Activated CD4-positive, alpha-beta T cell treated with anti-CD3 and anti-CD28 coated beads for 24 hours (primary cell): ENCODE results near the gene ALAD.
"Not testable (repeated sequence)": the region's sequence is repeated elsewhere in the genome, so short reads cannot be mapped to it uniquely, and the experiment has no call there.

Experiments used
- DNase-seq, 2 donors: peaks; one replicate each; pipeline ENCODE4 v3.0.0-alpha.2; 2020; ENCODE audit warnings: low read depth in 2 of 2

ALAD gene

DNA sequence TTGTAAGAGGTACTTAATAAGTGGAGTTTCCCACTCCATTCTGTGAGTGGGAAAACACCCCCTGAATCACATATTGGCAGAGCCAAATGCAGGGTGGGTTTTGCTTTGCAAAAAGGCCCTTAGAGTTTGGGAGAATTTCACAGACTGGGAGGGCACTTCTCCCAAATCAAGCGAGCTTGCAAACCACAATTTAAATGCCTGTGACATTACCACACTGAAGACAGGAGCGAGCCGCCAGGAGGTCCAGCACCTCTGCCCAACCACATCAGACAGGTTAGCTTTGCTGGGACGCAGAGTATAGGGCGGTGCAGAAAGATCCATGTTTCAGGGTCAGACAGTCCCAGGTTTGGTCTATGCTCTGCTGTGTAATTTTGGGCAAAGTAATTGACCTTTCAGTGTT, 2.3 kb downstream of the ALAD start:
- DNase-seq = no peak

DNA sequence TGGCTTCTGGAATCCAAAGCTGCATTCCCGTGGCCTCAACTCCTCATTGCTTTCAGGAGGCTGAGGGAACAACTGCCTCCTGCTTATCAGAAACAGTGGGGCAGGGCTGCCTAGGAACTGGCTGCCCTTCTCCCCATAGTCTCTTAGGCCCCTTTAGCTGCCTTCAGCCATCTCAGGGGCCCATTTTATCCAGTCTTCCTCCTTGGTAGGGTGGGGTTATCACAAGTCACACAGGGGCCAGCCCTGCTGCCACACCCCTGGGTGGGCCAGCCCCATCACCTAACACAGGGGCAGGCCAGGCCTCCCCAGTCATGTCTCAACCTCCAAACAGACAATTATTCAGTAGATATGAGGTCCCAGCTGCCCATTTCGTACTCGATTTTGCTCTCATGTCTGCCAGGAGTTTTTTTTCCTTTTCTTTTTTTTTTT, 3.9 kb downstream of the ALAD start:
- DNase-seq = no peak

DNA sequence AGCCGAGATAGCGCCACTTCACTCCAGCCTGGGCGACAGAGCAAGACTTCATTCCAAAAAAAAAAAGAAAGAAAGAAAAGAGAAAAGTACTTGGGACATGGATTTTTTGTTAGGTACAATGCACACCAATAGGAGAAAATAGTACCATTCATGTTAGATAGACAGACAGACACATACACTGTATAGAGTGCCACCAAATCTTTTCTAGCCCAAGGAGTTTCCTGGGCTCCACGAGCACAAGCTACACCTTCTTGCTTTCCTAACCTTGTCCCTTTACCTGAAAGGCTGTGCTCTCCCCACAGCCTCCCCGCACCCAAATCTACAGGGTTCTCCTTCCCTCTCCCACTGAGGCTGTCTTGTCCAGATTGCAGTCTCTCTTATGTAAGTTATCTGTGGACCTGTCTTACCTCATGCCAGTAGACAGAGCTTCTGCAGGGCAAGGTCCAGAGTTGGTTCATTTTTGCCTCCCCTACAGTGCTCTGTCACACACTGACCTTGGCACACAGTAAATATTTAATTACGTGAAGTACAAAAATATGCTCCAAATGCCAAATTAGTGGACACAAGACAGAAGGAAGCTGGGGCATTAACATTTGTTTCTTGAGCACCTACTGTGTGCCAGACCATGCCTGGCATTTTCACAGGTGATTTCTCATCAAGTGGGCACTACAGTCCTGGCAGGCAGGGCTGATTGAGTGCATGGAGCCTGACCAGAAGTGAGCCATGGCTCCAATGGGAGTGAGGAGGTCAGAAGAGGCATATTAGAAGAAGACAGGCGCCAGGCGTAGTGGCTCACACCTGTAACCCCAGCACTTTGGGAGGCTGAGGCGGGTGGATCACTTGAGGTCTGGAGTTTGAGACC, 5.9 kb downstream of the ALAD start:
- DNase-seq = no peak

DNA sequence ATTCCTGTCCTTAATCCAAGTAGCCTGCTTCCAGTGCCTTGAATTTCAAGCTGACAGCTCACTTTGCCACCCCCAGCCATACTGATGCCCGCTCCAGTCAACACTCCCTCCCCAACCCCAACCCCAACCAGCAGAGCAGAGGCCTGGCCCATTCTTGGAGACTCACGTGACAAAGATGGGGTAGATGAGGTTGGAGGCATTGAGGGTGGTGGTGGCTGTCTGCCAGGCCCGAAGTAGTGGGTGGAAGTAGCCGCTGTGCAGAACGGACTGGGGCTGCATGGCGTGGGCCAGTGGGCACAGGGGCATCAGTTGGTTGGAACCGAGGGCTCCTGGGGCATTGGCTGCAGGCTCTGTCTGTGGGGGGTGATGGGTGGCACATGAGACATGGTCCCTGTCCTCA, 7.8 kb downstream of the ALAD start:
- DNase-seq = no peak

DNA sequence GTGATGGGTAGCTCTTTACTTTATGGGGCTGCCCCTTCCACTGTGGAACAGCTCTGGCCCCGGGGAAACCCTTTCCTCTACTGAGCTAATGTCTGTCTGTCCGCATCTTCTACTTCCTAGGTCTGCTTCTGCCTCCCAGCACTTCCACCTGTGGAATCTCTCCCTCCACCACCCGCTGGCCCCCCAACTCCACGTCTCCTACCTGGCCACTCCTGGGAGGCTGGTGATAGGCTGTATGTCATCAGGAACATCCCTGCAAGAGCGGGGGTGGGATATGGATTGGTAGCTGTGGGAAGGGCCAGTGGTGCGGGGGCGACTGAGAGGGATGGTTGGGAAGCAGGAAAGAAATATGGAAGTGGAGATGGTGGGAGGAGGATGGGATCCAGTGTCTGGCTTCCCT, 9.2 kb downstream of the ALAD start:
- no peak for DNase-seq

DNA sequence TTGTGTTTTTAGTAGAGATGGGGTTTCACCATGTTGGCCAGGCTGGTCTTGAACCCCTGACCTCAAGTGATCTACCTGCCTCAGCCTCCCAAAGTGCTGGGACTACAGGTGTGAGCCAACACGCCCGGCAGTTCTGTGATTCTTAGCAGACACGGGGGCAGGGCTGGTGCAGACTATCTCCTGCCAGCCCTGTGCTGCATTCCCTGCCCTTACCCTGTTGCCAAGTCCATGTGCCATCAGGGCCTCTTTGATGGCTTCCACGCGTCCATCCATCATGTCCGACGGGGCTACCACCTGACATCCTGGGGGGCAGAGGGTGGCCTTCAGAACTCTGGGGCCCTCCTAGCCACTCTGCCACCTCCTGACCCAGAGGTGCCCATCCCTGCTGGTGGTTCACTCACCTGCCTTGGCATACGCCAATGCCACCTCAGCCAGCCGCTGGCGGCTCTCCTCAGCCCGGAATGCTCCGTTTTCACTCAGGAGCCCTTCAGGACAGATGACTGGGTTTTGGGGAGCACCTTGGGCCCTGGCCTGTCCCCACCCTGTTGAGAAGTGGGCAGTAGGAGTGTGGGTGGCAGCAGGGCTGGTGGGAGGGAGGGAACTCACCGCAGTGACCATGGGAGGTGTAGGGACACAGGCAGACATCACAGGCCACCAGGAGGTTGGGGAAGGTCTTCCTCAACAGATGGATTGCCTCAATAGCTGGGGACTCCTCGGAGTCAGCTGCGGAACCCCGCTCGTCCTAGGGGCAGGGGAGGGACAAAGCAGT, 10.7 kb downstream of the ALAD start:
- DNase-seq = no peak

DNA sequence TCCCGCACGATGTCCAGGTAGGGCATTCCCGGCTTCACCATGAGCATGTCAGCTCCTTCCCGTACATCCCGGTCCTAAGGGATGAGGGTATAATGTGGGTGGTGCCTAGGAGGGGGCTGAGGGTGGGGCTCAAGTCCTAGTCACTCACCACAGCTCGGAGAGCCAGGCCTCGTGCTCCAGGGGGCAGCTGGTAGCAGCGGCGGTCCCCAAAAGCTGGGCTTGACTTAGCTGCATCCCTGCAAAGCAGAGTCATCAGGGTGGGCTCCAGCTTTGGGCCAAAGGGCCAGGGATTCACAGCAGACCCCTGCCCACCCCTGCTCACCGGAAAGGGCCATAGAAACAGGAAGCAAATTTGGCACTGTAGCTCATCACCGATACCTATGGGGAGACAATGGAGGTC, 11.6 kb downstream of the ALAD start:
- no peak for DNase-seq

DNA sequence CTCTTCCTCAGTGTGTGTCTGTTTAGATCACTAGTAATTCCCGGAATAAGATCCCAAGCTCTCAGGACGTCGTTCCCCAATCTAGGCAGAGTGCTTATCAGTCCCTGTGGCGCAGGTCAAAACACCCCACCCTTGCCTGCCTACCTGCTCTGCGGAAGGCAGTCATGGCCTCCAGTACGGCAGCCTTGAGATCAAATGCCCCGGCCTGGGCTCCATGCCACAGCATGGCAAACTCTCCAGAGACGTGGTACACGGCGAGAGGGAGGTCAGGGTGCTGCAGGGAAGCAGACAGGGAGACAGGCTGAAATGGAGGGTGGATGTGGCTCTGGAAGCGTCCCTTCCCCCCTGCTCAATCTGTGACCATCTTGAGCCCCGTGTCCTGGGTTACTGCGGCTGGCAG, 12.3 kb downstream of the ALAD start:
- no peak for DNase-seq

DNA sequence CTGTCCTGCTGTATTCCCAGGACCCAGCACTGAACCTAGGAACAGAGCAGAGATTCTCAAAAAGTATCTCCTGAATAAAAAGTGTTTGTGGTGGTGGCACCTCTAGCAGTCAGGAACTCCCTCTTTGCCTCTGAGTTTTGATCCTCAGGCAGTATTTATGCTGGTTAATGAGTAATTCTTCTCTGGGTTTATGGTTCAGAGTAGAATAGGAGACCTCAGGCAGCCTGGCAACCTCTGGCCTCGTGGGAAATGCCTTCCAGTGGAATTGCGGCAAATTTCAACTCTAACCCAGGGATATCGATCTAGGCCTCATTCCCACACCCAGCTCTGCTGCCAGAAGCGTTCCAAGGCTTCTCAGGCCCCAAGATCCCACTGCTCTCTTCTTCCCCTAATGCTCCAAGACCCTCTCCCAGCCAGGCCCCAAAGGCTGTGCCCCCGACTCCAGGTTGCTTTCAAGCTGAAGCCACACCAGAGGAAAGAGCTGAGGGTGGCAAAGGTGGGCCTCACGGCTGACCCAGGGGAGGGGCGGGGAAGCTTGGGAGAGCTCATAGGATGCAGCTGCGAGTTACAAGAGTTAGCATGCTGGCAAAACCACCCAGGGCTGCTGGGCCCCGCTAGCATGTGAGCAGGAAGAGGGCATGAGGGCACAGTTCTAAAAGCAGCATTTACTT, 13.4 kb downstream of the ALAD start:
- no peak for DNase-seq

DNA sequence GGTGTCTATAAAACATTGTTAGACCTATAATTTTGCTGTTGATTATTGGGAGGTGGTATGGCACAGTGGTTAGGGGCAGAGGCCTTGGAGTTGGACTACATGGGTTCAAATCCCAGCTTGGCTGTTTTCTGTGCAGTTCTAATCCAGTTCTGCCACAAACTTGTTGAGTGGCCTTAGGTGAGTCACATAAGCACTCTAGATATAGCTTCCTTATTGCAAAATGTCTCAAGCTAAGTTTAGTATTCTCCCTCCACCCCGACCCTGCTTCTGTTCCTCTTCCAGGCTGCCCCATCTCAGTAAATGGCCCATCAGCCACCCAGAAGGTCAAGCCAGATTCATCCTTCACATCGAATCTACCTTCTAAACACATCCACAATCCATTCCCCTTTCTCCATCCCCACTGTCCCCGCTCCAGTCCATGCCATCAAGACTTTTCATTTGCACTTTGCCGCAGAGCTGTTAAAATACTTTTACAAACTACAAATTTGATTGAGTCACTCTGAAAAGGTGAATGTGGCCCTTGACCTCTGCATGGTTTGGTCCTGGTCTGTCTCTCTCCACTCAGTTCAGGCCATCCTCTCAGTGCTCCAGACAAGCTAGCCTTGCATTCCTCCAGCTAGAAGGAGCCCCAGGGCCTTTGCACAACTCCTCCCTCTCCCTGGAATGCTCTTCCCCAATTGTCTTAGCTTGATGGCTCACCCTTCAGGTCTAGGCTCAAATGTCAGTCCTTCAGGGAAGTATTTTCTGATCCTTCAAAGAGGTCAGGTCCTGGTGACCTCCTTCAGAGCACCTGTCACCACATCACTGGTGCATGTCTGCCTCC, 14.3 kb downstream of the ALAD start:
- DNase-seq = no peak

DNA sequence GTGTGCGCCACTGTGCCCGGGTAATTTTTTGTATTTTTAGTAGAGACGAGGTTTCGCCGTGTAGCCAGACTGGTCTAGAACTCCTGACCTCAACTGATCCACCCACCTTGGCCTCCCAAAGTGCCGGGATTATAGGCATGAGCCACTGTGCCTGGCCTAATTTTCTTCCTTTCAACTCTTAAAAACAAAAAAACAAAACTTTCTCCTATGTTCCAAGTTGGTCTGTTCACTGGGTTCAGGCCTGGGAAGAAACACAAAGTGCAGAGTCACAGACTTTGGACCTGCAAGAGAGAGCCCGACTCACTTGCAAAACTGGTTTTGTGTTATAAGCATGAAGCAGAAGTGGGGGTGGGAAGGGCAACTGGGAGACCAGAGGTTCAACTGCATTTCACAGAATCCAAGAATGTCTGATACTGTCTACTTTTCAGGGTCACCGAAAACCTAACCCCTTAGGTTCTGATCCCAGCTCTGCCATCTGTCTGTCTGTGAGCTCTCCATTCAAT, 19.1 kb downstream of the ALAD start:
- no peak for DNase-seq

DNA sequence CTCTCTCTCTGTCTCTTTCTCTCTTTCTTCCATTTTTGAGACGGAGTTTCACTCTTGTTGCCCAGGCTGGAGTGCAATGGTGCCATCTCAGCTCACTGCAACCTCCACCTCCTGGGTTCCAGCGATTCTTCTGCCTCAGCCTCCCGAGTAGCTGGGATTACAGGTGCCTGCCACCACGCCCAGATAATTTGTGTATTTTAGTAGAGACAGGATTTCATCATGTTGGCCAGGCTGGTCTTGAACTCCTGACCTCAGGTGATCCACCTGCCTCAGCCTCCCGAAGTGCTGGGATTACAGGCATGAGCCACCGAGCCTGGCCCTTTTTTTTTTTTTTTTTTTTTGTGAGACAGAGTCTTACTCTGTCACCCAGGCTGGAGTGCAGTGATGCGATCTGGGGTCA, 19.6 kb downstream of the ALAD start:
- not testable (repeated sequence) for DNase-seq

DNA sequence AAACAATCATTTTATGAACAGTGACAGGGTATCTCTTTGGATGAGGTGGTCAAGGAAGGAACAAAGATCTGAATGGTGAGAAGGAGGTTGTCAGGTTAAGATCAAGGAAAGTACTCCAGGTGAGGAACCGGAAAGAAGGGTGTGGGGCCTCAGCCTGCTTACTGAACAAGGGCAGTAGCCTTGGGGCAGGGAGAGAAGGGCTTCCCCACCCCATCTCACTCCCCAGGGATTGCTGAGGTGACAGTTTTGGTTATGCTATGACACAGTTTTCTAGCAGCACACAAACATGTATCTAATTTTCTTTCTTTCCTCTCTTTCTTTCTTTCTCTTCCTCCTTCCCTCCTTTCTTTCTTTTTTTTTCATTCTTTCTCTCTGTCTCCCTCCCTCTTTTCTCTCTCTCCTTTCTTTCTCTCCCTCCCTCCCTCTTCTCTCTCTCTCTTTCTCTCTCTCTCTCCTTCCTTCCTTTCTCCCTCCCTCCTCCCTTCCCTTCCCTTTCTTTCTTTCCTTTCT, 20.2 kb downstream of the ALAD start:
- no peak for DNase-seq

DNA sequence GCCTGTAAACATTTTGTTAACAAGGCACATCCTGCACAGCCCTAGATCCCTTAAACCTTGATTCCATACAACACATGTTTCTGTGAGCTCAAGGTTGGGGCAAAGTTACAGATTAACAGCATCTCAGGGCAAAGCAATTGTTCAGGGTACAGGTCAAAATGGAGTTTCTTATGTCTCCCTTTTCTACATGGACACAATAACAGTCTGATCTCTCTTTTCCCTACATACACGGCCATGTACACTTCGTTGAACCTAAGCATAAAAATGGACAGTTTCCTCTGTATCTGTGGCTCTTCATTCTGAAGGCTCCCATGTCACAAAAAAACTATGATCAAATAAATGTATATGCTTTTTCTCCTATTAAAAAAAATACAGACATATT, 21.3 kb downstream of the ALAD start:
- not testable (repeated sequence) for DNase-seq

DNA sequence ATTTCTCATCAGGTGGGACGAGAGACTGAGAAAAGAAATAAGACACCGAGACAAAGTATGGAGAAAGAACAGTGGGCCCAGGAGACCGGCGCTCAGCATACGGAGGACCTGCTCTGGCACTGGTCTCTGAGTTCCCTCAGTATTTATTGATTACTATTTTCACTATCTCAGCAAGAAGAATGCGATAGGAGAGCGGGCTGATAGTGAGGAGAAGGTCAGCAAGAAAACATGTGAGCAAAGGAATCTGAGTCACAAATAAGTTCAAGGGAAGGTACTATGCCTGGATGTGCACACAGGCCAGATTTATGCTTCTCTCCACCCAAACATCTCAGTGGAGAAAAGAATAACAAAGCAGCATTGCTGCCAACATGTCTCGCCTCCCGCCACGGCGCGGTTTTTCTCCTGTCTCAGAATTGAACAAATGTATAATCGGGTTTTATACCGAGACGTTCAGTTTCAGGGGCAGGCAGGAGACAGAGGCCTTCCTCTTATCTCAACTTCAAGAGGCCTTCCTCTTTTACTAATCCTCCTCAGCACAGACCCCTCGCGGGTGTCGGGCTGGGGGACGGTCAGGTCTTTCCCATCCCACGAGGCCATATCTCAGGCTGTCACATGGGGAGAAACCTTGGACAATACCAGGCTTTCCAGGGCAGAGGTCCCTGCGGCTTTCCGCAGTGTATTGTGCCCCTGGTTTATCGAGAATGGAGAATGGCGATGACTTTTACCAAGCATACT, 21.8 kb downstream of the ALAD start:
- not testable (repeated sequence) for DNase-seq

DNA sequence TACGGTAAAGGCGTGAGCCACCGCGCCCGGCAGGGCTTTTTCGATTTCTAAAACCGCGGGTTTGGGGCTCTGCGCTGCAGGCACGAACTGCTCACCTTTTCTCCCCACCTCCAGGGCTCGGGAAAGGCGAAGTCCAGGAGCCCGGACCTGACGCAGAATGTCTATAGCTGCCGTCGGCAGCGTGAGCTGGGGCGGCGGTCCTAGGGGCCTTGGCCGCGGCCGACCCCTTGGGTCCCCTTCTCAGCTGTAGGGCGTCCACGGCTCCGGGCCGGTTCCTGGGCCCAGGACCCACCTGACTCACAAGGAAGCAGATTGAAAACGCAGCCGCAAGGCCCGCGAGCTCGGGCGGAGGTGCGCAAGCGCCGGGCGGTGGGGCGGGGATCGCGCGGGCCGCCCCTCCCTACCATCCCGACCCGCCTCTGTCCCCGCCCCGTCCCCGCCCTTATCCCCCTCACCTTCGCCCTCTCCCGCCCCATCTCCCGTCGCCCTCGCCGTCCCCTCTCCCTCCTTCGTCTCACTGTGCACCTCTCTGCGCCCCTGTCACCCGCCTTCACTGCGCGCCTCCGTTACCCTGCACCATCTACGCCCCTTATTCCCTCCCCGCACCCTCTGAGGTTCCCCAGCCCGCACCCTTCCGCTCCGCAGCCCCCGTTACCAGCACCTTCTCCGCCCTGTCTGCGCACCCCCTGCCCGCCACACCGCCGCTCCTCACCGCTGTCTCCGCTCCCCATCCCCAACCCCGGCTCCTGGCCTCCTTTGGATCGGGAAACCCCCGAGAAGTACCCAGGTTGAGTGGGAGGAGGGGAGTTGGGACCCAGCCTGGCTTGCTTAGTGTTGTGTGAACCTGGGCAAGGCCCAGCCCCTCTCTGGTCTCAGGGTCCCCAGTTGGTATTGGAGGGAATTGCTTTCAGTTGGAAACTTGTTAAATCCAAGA, 24.2 kb downstream of the ALAD start, which contains the start of gene HDHD3:
HDHD3 (minus strand) TSS at position 353 of the 934 bp plus-strand sequence. CDS start 2,632 bp downstream, outside the sequence.
- peak; percentile 66 to 73 for DNase-seq

DNA sequence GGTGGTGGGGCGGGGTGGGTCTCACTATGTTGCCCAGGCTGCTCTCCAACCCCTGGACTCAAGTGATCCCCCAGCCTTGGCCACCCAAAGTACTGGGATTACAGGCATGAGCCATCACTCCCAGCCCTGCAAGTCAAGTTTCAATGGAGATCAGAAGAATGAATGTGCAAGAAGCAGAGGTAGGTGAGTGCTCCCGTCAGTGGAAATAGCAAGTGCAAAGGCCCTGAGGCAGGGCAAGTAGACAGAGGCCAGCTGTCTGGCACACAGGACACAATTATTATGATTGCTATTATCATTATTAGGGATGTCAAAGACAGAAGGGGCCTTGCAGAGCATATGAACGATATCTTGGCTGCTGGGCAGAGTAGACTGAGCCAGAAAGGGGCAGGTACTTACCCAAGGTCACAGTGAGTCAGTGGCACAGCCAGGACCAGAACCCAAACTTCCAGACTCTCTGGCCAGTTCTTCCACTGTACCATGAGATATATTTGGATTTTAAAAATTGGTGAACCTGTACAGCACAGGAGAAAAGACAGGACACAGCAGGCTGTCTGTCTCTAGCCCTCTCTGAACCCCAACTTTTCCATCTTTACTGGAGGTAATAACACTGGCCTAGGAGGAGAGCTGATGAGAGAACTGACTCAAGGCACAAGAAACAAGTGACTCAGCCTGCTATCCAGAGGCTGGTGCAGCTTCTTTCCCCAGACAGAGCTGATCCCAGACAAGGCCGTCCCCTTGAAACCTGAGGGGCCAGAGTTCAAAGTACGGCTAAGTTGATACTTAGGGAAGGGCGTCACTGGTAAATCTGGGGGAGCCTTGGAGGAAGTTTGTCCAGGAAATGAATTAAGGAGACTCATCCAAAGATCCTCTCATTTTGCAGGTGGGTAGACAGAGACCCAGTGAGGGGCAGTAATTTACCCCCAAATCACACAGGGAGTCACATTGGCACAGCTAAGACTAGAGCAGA, 25.7 kb downstream of the ALAD start:
- DNase-seq = no peak
